K562 (cell line): ENCODE data around the gene ZCCHC3. TPM values are rescaled to one million over a fixed set of nuclear protein-coding genes. Genes with fewer than 3 reads are reported as not detected.

Source experiments
- BCLAF1 ChIP-seq, 2 experiments: fragments of 450-650 bp in 1 of 2; IDR thresholded peaks; 2 replicates each; pipeline ENCODE4 v1.6.1; 2011 to 2017; ENCODE audit warnings: low read depth in 2 of 2, antibody characterized with exemption in 1 of 2, borderline replicate concordance in 1 of 2, low read length in 1 of 2, mild to moderate bottlenecking in 1 of 2, mixed read lengths in 1 of 2; ENCODE audit not compliant: control insufficient read depth in 1 of 2
- BCOR ChIP-seq: fragments of 450-650 bp; IDR thresholded peaks from 2 replicates; pipeline ENCODE4 v1.6.1; 2016
- CBX8 ChIP-seq: fragments of 200-600 bp; sonication (generic); IDR thresholded peaks from 2 replicates; pipeline ENCODE4 v1.6.1; 2012; ENCODE audit warnings: borderline replicate concordance, mixed run types, low read depth, mild to moderate bottlenecking, moderate library complexity, mixed read lengths, low read length, control low read depth, inconsistent platforms; ENCODE audit not compliant: poor library complexity, severe bottlenecking; ENCODE audit errors: extremely low read depth
- ETS2 ChIP-seq: IDR thresholded peaks from 2 replicates; pipeline ENCODE4 v1.6.1; 2016; ENCODE audit warnings: borderline replicate concordance, missing genetic modification characterization, mild to moderate bottlenecking, moderate library complexity, missing compliant biosample characterization; ENCODE audit not compliant: poor library complexity, severe bottlenecking
- FUS ChIP-seq: fragments of 200-400 bp; formaldehyde crosslinking; optimal IDR thresholded peaks from 2 replicates; pipeline ENCODE3; 2017; ENCODE audit warnings: low read depth, low read length
- SAFB2 ChIP-seq: fragments of 200-400 bp; formaldehyde crosslinking; IDR thresholded peaks from 2 replicates; pipeline ENCODE4 v1.6.1; 2018; ENCODE audit warnings: borderline replicate concordance, low read length, low read depth, moderate library complexity; ENCODE audit not compliant: severe bottlenecking
- SMAD3 ChIP-seq: fragments of 450-650 bp; formaldehyde crosslinking; conservative IDR thresholded peaks from 2 replicates; pipeline ENCODE4 v1.4.0; 2020; ENCODE audit warnings: mild to moderate bottlenecking
- TEAD4 ChIP-seq, 2 experiments: sonication (generic) in 1 of 2; formaldehyde crosslinking in 1 of 2; IDR thresholded peaks; 2 replicates each; pipeline versions ENCODE4 v1.6.1 to v1.8.0; 2012 to 2022; ENCODE audit warnings: borderline replicate concordance in 1 of 2, inconsistent platforms in 1 of 2, low read length in 1 of 2, mild to moderate bottlenecking in 1 of 2, missing genetic modification reagents in 1 of 2
- XRCC3 ChIP-seq: fragments of 450-650 bp; IDR thresholded peaks from 2 replicates; pipeline ENCODE4 v1.6.1; 2017; ENCODE audit warnings: mild to moderate bottlenecking, moderate library complexity
- ZBTB12 ChIP-seq: fragments of 250-450 bp; sonication (Bioruptor Pico); IDR thresholded peaks from 2 replicates; pipeline ENCODE4 v1.4.0; 2020
- ZNF311 ChIP-seq: fragments of 250-450 bp; sonication (Bioruptor Pico); IDR thresholded peaks from 2 replicates; pipeline ENCODE4 v1.4.0; 2020; ENCODE audit warnings: mild to moderate bottlenecking, moderate library complexity
- ZNF561 ChIP-seq: fragments of 450-650 bp; formaldehyde crosslinking; conservative IDR thresholded peaks from 2 replicates; pipeline ENCODE4 v1.4.0; 2020; ENCODE audit warnings: mild to moderate bottlenecking, moderate library complexity
- polyA plus RNA-seq, 8 experiments: library from polyadenylated mRNA; depleted of rRNA in 4 of 8; stranded (reverse) in 5 of 8; unstranded in 3 of 8; fragments of >200 nt; fragmentation: Nextera tagmentation in 2 of 8; fragmentation: Illumina TruSeq in 1 of 8; extraction: Ambion mirVana in 2 of 8; extraction: Trizol in 1 of 8; gene quantifications; 2 replicates each; pipeline versions ENCODE4 v1.2.1 to v1.2.3, GENCODE V29; 2011 to 2014; ENCODE audit warnings: inconsistent platforms in 1 of 8, missing spikeins in 1 of 8
- total RNA-seq, 7 experiments: library from RNA; depleted of rRNA in 6 of 7; stranded (reverse); fragments of >200 nt in 6 of 7; fragmentation: Illumina TruSeq in 2 of 7; extraction: Trizol in 2 of 7; gene quantifications; 2 replicates each; pipeline versions ENCODE4 v1.2.1 to v1.2.3, GENCODE V29; 2011 to 2021; ENCODE audit warnings: low replicate concordance in 1 of 7
- TF ChIP-seq, protein P1 (sequence below): sonication (generic); formaldehyde crosslinking; IDR thresholded peaks from 2 replicates; pipeline ENCODE4 v1.8.0; 2022; ENCODE audit warnings: mild to moderate bottlenecking, missing genetic modification reagents
- TF ChIP-seq, protein P2 (sequence below): fragments of 450-650 bp; formaldehyde crosslinking; IDR thresholded peaks from 2 replicates; pipeline ENCODE4 v1.4.0; 2020; ENCODE audit warnings: mild to moderate bottlenecking, moderate library complexity
- TF ChIP-seq, protein P3 (sequence below): fragments of 250-450 bp; sonication (Bioruptor Pico); IDR thresholded peaks from 2 replicates; pipeline ENCODE4 v1.9.0; 2021; ENCODE audit warnings: mild to moderate bottlenecking
- TF ChIP-seq, protein P4 (sequence below): fragments of 250-450 bp; sonication (Bioruptor Pico); IDR thresholded peaks from 2 replicates; pipeline ENCODE4 v1.4.0; 2020; ENCODE audit warnings: mild to moderate bottlenecking

ZCCHC3 gene
- total and polyA plus RNA-seq, 9 of the 15 experiments (the other 6 are each of a cell fraction or from before 2014, with no cell fraction given), result 2.8 to 23.3 (median 16.5) TPM

- TF ChIP-seq CBX8, result no peak
- TF ChIP-seq, protein P1, sequence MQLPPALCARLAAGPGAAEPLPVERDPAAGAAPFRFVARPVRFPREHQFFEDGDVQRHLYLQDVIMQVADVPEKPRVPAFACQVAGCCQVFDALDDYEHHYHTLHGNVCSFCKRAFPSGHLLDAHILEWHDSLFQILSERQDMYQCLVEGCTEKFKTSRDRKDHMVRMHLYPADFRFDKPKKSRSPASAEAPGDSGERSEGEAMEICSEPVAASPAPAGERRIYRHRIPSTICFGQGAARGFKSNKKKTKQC (CRISPR knock-in tag), result peak; percentile 97
- no peak for TF ChIP-seq SAFB2
- TF ChIP-seq ETS2, result no peak
- TF ChIP-seq XRCC3, result no peak
- TF ChIP-seq, protein P2, sequence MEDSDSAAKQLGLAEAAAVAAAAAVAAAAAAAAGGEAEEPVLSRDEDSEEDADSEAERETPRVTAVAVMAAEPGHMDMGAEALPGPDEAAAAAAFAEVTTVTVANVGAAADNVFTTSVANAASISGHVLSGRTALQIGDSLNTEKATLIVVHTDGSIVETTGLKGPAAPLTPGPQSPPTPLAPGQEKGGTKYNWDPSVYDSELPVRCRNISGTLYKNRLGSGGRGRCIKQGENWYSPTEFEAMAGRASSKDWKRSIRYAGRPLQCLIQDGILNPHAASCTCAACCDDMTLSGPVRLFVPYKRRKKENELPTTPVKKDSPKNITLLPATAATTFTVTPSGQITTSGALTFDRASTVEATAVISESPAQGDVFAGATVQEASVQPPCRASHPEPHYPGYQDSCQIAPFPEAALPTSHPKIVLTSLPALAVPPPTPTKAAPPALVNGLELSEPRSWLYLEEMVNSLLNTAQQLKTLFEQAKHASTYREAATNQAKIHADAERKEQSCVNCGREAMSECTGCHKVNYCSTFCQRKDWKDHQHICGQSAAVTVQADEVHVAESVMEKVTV, result peak; percentile 81
- no peak for TF ChIP-seq FUS
- TF ChIP-seq, protein P3, sequence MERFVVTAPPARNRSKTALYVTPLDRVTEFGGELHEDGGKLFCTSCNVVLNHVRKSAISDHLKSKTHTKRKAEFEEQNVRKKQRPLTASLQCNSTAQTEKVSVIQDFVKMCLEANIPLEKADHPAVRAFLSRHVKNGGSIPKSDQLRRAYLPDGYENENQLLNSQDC, result no peak
- TF ChIP-seq TEAD4 (IDR thresholded peaks at IDR 0.05; ENCODE audit: low read length), result peak; percentile 73
- TF ChIP-seq TEAD4 (CRISPR knock-in tag; IDR thresholded peaks at IDR 0.05; ENCODE audit: borderline replicate concordance), result peak; percentile 73; the same call in 1 of the 2 replicates
- 0 out of 2 replicates have a peak, but pooled peaks have one; percentile 36 for TF ChIP-seq BCOR
- TF ChIP-seq BCLAF1 (IDR thresholded peaks at IDR 0.05; ENCODE audit: borderline replicate concordance in 1 of 2, control insufficient read depth in 1 of 2, low read depth in 2 of 2, low read length in 1 of 2), result no peak
- TF ChIP-seq, protein P4, sequence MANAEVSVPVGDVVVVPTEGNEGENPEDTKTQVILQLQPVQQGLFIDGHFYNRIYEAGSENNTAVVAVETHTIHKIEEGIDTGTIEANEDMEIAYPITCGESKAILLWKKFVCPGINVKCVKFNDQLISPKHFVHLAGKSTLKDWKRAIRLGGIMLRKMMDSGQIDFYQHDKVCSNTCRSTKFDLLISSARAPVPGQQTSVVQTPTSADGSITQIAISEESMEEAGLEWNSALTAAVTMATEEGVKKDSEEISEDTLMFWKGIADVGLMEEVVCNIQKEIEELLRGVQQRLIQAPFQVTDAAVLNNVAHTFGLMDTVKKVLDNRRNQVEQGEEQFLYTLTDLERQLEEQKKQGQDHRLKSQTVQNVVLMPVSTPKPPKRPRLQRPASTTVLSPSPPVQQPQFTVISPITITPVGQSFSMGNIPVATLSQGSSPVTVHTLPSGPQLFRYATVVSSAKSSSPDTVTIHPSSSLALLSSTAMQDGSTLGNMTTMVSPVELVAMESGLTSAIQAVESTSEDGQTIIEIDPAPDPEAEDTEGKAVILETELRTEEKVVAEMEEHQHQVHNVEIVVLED (CRISPR knock-in tag), result no peak
- 0 out of 2 replicates have a peak, but pooled peaks have one; percentile 46 for TF ChIP-seq ZNF311 (CRISPR knock-in tag)
- TF ChIP-seq ZBTB12, result no peak
- 0 out of 2 replicates have a peak, but pooled peaks have one; percentile 22 for TF ChIP-seq SMAD3 (CRISPR knock-in tag)
- TF ChIP-seq ZNF561 (CRISPR knock-in tag), result no peak
Measured at GRCh38 chr20:266596-267562, 30.5 kb upstream of the ZCCHC3 start (continued).
